GM18502 (cell line): Measurements from ENCODE around the gene CHSY1.
A peak's percentile ranks its signal among the peaks of the same experiment; 100 is the strongest.

Source experiments
- ATAC-seq: cut with Tn5 transposase; IDR thresholded peaks from one replicate; pipeline ENCODE4 v1.9.1; 2021; ENCODE audit warnings: mild to moderate bottlenecking; ENCODE audit not compliant: unreplicated experiment, poor library complexity

Gene CHSY1

DNA sequence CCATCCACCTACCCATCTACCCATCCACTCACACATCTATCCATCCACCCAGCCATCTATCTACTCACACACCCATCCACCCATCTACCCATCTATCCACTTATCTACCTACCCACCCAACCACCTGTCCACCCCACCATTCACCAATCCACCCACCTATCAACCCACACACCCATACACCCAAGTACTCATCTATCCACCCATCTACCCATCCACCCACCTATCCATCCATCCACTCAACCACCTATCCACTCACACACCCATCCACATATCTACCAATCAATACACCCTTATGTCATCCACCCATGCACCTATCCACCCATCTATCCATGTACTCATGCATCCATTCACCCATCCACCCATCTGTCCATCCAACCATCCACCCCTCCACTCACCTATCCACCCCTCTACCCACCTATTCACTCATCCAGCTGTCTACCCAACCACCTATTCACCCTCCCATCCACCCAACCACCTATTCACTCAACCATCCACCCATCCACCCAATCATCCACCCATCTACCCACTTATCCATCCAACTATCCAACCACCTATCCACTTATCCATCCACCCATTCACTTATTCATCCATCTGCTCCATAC is 109.8 kb downstream of the CHSY1 start:
- no peak for ATAC-seq

DNA sequence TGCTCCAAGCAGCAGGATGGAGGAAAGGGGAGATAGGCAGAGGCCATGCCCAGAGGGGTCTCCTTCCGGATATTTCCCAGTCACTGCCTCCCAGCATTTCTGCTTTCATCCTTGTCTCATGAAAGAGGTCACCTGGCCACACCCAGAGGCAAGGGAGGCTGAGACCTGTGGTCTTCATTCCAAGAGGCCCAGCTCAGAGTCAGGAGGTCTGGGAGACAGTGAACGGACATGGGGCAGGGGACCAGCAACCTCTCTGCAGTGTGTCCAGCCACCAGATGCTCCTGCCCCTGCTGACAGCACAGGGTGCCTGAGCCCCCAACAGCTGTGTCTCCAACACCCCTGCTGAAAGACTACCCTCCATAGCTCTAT is 111.2 kb downstream of the CHSY1 start:
- no peak for ATAC-seq

DNA sequence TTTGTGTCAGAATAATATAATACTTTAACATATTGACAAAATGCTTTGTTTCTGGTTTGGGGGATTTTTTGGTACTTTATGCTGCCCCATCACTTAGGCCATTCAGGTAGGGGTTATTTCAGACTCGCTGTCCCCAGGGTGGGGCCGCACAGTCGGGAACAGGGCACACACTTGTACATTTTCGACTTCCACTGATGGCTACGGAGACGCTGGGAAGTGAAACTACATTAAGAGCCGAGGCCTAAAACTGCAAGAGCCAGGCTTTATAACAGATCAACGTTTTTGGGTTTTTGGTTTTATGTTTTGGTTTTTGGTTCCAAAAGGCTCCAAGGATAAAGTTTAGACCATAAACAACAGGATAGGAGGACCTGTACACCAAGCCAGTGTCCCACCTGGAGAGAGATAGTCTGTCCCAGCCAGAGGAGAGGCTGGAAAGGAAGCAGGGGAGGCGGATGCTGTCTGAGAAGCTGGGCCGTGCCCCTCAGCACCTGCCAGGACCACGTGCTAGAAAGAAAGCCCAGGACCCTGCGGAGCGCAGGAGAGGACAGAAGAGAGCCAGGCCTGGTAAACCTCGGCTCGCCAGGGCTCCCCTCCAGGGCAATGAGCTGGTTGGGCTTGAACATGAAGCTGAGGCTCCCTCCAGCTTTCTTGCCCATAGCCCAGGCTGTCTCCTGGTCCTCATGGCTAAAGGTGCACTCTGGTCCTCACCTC is 111.7 kb downstream of the CHSY1 start:
- ATAC-seq = no peak

DNA sequence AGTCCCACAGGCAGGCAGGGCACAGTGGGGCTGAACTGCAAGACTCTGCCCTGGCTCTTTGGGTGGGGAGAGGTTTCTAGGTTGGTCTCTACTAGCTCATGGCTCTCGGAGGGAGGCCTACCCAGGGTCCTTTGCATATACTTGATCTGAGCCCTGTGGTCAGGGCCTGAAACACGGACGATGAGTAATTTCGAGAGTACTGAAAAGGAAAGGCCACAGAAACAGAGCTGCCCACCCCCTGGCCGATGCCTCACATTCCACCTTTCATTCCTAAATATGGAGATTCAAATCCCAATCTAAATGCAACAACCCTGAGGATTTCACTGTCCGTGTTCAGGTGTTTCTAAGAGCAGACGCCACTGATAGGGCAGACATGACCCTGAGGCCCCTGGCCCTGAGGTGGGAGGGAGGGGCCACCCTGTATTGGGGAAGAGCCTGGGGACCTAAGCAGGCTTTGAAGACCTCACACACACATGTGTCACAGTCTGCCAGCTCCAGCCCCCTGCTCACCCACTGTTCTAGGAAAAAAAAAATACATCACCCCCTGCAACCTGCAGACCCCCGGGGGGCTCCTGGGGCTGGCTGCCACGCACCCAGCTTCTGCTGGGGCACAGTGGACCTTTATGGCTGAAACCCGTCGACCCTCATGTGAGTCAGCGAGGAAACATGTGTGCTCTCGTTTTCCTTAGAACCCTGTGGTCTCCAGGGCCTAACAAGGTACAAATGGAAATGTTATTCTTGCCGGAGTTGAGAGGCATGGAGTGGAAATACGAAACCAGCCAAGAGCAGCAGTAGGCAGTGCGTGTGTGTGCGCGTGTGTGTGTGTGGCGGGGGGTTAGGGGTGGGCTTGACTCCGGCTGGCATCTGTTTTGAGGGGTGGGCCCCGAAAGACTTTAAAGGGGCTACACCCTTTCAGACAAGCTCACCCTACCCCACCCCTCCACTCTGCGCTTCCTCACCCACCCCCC is 112.7 kb downstream of the CHSY1 start:
- peak; percentile 61 for ATAC-seq

DNA sequence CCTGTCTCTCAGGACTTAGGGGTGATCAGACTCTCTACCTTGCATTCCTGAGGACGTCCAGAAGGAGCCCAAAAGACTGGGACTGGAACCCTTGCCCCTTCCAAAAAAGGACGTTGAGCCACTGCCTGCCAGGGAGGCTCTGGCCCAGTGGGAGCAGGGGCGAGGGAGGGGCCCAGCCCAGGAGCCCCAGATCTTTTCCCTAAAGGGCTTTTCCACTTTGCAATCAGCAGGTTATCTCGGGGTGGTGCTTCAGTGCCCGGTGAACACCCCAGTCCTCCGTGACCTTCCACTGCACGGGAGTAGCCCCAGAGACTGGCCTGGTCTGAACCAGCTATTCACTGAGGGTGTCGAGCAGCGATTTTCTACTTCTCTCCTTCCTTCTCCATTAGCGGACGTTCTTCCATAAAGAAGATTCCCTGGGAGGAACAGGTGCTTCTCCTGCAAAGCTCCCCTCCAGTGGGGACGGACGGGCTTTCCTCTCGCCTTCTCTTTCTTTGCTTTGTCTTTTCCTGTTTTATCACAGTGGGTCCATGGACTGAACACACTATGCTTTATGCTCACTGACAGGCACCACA is 113.7 kb downstream of the CHSY1 start:
- ATAC-seq = no peak

DNA sequence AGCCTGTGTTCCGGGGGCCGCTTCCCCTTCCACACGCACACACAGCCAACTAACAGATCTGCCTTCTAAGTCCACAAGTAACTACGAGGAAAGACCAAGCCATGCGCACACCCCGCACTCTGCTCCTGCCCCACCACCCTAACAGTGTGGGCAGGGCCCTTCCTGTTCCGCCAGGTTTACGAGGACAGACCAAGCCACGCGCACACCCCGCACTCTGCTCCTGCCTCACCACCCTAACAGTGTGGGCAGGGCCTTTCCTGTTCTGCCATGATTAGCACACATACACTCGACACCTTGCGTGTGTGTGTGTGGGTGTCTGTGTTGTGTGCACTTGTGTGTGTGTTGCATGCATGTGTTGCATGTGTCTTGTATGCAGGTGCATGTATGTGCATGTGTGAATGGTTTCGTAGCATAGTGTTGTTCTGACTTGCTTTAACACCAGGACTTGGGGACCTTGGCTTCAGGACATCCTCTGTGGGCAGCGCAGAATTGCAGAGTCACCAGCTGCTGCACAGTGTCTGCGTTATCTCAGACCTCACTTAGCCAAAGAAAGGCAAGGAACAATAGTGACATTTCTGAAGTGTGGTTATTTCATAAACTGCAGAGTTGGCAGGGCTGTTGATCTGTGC is 114.4 kb downstream of the CHSY1 start:
- ATAC-seq = no peak

DNA sequence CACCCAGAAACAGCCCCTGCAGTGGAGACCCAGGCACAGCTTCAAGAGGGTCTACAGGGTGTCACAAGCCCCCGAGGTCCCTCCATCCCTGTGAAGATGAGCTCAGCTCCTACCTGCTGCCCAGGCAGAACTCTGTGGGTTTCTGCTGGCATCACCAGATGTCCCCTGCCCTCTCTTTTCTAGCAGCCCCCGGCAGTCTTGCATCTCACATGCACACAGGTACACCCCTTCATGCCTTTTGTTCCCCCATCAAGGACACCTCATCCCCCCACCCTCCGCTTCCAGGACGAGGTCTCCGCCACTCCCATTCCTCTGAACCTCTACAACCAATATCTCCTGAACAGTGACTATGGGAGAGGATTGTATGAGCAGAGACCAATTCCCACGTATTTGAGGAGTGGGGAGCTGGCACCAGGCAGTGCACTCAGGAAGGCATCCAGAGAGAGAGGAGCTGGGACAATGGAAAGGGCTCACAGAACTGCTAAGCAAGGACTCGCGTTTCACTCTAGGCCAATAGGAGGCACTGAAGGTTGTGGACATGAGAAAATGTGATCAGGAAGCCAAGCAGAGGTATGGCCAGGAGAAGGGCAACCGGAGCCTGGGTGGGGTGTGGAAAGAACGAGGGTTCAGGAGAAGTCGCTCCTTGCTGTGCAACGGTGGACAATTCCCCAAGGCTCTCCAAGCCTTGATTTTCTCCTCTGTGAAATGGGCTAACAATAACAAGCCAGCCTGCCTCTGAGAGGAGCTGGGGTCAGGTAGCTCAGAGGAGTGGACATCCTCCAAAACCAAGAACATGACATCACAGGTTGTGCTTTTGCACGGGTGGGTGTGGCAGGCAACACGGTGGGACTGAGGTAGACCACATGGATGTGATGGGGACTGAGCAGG is 115.2 kb downstream of the CHSY1 start:
- no peak for ATAC-seq

DNA sequence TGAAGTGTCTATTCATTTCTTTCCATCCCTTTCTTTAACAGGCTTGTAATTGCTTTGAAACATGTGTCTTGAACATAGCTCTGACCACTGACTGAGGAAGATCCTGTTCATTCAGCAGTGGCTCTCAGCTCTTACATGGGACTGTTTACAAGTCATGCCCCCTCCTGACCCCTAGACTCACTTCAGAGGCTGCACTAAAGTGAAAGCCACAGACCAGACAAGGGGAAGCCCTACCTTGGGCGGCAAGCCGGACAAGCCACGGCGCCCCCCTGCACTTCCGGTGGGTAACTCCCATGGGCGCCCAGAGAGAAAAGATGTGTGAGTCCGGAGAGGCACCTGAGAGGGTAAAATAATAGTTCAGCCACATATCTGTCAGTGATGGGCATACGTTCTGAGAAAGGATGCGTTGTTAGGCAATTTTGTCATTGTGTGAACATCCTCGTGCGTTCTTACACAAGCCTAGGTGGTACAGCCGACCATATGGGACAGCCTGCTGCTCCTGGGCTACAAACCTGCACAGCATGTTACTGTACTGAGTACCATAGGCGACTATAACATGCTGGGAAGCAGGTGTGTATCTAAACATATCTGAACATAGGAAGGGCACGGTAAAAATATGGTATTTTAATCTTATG is 116.2 kb downstream of the CHSY1 start:
- ATAC-seq = peak; percentile 75

DNA sequence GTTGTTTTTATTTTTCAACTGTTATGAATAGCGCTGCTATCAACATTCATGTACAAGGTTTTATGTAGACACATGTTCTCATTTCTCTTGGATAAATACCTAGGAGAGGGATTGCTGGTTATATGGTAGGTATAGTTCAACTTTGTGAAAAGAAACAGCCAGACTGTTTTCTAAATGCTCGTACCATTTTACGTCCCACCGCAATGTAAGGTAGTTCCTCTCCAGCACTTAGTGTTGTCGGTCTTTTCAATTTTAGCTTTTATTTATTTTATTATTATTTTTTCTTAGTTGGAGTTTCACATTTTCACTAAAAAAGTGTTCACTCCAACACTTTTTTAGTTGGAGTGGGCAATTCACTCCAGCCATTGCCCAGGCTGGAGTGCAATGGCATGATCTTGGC is 117.1 kb downstream of the CHSY1 start:
- no peak for ATAC-seq

DNA sequence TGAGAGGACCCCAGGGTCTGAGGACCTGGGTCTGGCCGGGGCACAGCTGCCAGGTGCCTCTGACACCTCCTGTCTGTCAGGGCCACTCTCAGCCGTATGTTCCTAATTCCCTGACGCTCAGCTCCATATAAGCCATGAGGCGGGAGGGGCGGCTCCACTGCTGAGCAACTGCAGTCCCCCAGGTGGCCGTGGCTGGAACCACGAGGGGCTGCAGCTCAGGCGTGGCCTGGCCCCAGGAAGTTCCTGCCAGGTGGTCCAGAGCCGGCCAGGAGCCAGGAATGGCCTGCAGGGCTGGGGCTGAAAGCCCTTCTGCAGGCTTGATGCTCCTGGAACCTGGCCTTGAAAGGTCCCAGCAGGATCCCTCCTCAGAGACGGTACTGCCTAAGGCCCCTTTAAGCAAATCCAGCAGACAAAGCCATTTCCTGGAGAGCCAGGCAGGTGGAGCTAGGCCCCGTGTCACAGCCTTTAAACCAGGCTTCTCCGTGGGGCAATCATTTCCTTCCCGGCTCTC is 118.0 kb downstream of the CHSY1 start:
- ATAC-seq = no peak

DNA sequence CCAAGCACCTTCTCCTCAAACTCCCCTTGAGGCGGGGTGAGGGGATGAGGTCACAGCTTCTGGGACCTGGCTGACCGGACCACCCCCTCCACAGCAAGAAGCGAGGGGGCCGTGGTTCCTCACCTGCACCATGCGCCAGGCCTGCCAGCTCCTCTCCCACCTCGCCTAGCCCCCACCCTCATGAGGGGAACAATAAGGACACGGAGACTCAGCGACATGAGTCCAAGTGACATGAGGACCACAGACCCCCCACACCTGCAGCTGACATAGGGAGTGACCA is 118.7 kb downstream of the CHSY1 start:
- ATAC-seq = no peak

DNA sequence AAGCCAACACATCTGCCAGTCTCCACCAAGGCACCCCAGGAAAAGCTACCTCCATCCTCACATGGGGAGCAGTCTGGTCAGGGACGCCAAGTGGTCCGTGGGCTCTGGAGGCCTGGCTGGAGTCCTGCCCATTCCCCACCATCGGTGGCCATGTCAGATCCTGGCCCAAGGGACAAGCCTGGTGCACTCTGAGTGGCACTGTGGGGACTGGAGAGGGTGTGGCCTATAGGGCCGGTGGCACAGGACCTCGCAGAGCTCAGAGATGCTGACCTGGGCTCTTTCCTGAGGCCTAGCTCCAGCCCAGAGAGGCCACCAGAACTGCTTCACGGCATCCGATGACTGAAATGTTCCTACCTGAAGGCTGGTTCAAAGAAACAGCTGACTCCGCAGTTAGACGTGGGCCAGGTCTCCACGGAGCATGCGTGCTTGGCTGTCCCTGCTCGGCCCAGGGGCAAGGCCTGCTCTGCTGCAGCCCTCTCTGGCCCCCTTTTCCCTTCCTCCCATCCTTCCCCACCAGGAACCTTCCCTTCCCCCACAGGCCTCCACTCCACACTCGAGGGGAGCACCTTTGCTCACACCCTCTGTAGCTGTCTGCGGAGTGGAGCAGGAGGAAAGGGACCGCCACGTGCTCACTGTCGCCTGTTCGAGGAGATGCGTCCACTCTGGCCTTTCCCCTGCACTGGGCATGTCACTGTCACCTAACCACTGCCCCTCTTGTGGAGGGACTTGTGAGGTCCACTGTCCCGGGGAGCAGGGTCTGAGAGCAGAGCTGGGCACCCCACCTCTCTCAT is 119.3 kb downstream of the CHSY1 start:
- ATAC-seq = no peak

DNA sequence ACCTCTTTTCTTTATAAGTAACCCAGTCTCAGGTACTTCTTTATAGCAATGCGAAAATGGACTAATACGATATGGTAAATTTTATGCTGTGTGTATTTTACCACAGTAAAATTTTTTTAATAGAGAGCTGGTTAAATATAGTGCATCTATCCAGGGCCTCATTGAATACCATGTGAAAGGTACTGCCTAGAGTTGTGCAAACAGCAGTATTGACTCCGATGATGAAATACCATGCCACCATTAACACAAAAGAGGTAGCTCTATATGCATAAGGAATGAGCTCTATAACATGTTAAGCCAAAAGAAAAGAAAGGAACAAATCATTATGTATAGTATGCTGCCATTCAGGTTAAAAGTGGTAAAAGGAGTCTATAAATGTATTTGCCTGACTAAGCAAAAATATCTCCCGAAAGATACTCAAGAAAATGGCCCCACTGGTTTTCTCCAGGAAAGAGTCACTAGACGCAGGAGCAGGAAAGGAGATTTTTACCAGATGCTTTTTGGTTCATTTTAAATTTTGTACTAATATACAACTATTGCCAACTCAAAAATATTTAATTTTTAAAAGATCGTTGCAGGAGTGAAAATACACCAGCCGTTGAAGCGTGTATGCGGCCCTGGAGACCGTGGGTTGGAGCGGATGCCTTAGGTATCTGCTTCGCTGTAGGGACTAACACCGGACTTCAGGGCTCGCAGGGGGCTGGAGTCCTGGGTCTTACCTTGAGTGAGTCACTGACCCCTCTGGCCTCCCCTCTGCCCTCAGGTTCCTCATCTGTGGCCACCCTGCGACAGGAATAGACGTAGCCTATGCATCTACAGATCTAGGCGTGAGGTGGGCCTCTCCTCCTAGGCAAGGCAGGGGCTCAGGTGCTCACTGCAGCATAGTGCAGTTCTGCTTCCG is 120.1 kb downstream of the CHSY1 start:
- ATAC-seq = no peak

DNA sequence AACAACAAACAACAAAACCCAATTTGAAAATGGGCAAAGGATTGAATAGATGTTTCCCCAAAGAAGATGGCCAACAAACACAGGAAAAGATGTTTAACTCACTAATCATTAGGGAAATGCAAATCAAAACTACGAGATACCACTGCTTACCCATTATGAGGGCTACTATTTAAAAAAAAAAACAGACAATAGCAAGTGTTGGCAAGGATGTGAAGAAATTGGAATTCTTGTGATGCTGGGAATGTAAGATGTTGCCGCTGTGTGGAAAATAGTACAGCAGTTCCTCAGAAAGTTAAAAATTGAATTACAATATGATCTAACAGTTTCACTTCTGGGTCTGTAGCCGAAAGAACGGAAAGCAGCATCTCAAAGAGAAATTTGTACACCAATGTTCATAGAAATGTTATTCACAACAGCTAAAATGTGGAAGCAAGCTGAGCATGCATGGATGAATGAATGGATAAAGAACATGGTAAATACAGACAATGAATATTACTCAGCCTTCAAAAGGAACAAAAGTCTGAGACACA is 121.9 kb downstream of the CHSY1 start:
- ATAC-seq = no peak

DNA sequence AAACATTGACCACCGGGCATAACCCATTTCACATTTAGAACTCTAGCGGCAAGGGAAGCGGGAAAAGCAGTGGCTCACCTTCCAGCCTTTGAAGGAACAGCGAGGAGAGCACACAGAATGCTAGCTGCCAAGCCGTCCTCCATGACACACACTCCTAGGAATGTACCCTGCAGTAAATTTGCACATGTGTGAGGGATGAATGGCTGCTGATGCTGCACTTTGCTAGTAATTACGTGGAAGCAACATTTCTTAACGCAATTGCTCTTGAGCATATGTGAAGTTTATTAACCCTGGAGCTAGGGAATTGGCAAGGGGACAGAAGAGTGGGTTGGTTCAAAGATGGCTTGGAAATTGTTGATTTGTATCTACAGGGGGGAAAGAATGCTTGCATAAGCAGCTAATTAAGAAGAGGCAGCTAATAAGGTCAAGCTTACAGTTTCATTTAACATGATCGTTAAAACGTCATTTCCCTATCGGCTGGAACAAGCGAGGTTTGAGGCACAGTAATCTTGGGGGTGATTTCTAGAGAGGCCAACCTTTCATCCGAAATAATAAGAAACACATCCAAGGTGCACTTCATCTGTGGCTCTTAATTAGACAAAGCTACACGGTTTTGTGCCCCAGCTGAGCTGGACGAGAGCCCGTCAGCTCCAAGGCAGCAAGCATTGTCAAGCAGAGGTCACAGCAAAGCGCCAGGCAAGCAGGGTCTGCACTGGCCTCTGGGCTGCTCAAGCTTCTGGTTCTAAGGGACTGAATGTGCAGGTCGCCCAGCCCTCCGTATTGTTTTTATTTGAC is 123.4 kb downstream of the CHSY1 start:
- no peak for ATAC-seq

DNA sequence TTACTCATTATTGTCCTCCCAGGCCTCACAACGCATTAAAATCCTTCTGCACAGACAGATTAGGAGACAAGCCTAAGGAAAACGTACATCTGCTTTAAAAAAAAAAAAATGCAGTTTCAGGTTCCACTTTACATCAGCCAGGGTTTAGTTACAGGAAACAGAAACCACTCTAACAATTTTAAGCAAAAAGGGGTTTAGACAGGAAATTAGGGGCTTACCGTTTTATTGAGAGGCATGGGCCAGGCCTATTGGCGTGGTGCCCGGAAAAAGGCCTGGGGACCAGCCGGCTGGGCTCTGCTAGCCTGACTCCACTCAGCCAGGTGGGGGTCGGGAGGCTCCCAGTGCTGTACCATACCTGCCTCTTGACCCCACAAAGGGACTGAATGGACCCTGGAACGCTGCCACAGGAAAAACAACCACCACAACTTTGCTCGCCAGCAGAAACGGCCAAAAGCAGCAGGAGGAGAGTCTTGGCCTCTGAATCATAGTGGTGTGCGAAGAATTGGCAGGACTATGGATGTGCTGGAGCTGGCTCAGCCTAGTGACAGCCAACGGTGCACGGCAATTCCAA is 124.3 kb downstream of the CHSY1 start:
- peak; percentile 85 for ATAC-seq
